Left ventricle myocardium inferior (tissue), 1 donor: ENCODE data around the gene CHGA. TPM values are rescaled to one million over a fixed set of nuclear protein-coding genes. Genes with fewer than 3 reads are reported as not detected.

Source experiments
- DNase-seq: peaks from one replicate; pipeline ENCODE4 v3.0.0-alpha.2; 2020
- H3K27ac ChIP-seq: fragments of 200-600 bp; replicated peaks from 2 replicates; pipeline ENCODE4 v1.8.0; 2021
- H3K27me3 ChIP-seq: fragments of 200-600 bp; 2 replicates; pipeline ENCODE4 v1.8.0; 2021; ENCODE audit warnings: low read depth
- H3K36me3 ChIP-seq: fragments of 200-600 bp; 2 replicates; pipeline ENCODE4 v1.8.0; 2021
- H3K4me1 ChIP-seq: fragments of 200-600 bp; 2 replicates; pipeline ENCODE4 v1.8.0; 2021
- H3K4me3 ChIP-seq: fragments of 200-600 bp; 2 replicates; pipeline ENCODE4 v1.8.0; 2021; ENCODE audit warnings: mild to moderate bottlenecking, moderate library complexity
- H3K9me3 ChIP-seq: fragments of 200-600 bp; replicated peaks from 2 replicates; pipeline ENCODE4 v1.8.0; 2021
- CTCF ChIP-seq: fragments of 200-600 bp; IDR thresholded peaks from 2 replicates; pipeline ENCODE4 v1.8.0; 2021; ENCODE audit warnings: antibody characterized with exemption, mild to moderate bottlenecking, borderline replicate concordance
- intact Hi-C: fragments of 100-400 bp; cut with micrococcal nuclease; formaldehyde crosslinking; loops from one replicate; pipeline ENCODE4 v1.11.0; 2022
- long read RNA-seq: library from polyadenylated mRNA; unstranded; transcript quantifications from one replicate; pipeline ENCODE4 v2.0.0, GENCODE V29; 2021
- total RNA-seq: library from RNA; stranded (reverse); fragmentation: NEBNext Ultra II Directional; extraction: Animal tissue kit (Norgen Biotek cat#: 25700); gene quantifications from one replicate; pipeline ENCODE4 v1.2.1, GENCODE V29; 2021
- donor health status: DM: no; HTN: yes; CAD: no; lungs with severe emphysema.

The CHGA gene, protein sequence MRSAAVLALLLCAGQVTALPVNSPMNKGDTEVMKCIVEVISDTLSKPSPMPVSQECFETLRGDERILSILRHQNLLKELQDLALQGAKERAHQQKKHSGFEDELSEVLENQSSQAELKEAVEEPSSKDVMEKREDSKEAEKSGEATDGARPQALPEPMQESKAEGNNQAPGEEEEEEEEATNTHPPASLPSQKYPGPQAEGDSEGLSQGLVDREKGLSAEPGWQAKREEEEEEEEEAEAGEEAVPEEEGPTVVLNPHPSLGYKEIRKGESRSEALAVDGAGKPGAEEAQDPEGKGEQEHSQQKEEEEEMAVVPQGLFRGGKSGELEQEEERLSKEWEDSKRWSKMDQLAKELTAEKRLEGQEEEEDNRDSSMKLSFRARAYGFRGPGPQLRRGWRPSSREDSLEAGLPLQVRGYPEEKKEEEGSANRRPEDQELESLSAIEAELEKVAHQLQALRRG
- not detected for total RNA-seq
- long read RNA-seq, result 0 reads

DNA sequence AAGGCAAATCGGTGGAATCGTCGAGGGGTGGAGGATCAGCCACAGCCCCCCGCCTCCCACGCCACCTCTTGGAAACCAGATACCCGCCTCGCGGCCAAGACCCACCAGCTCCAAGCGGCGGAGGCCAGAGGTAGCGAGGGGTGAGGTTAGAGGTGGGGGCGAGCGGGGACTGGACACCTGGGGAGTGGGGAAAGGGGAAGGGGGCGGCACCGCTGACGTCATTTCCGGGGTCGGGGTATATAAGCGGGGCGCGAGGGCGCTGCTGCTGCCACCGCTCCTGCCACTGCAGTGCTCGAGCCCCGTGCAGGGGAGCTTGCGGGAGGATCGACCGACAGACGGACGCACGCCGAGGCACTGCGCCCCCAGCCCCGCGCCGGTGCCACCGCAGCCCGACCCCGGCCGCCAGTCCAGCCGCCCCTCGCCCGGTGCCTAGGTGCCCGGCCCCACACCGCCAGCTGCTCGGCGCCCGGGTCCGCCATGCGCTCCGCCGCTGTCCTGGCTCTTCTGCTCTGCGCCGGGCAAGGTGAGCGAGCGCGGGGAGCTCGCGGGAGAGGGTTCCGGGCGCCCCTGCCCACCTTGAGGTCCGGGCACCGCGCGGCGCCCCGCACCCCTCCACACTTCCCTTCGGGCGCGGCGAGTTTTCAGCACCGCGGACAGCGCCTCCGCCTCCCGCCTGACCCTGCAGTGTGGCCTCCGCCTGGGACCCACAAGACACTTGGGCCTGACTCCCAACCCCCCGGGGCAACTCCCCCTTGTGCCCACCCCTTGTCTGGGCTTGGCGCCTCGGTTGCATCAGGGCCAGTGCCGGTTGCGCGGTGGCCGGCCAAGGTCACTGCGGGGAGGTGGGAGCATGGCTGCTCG is at the start of gene CHGA:
Gene CHGA (plus strand): TSS at position 268 of the 861 bp plus-strand sequence. CDS start 210 bp downstream, at position 478.
- Histone ChIP-seq H3K36me3 (no peaks in the 10 kb centered on the region), H3K4me1 (peaks cover 7% of the 10 kb centered on the region), H3K9me3 (no peaks in the 10 kb centered on the region), H3K27me3 (peaks cover 78% of the 10 kb centered on the region), H3K4me3 (peak within 1 kb of the TSS; percentile 23), H3K27ac (no peak within 1 kb of the TSS)
- peak; percentile 55 for DNase-seq
- intact Hi-C loops, result no loop called here
- no peak for TF ChIP-seq CTCF

GRCh38 chr14:92874962-92875661 is 47.8 kb upstream of the CHGA start:
- intact Hi-C loops, result no loop called here
- no peak for TF ChIP-seq CTCF
- Histone ChIP-seq H3K4me3 (no peak overlapping the region), H3K4me1 (peaks cover 15% of the 10 kb centered on the region), H3K9me3 (no peaks in the 10 kb centered on the region), H3K27me3 (peaks cover 3% of the 10 kb centered on the region), H3K27ac (no peak overlapping the region), H3K36me3 (no peaks in the 10 kb centered on the region)
- no peak for DNase-seq

- Histone ChIP-seq H3K27me3 (peaks cover 3% of the 10 kb centered on the region), H3K4me1 (peaks cover 21% of the 10 kb centered on the region), H3K4me3 (no peak overlapping the region), H3K27ac (peak overlapping the region; percentile 60), H3K36me3 (no peaks in the 10 kb centered on the region), H3K9me3 (no peaks in the 10 kb centered on the region)
- intact Hi-C loops, result no loop called here
- no peak for TF ChIP-seq CTCF
- DNase-seq, result peak; percentile 70
Measured at GRCh38 chr14:92877757-92878431, 45.1 kb upstream of the CHGA start.

DNA sequence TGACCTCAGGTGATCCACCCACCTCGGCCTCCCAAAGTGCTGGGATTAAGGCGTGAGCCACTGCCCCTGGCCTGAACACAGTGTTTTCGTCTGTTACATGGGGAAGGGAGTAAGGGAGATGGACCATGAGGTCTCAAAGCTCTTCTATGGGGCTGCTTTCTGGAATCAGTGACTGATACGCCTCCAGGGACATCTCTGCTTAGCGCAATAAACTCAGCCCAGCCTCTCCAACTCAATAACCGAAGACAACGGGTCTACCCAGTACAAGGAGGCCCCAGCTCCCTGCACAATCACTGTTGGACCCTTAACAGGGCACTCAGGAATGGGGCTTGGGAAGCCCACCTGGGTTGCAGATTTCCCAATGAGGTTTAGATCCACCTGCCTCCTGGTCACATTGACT is 42.6 kb upstream of the CHGA start:
- H3K4me1 ChIP-seq, result peaks cover 21% of the 10 kb centered on the region
- no peak for DNase-seq
- intact Hi-C loops, result no loop called here
- H3K36me3 ChIP-seq, result no peaks in the 10 kb centered on the region
- H3K27ac ChIP-seq, result no peak overlapping the region
- no peak for TF ChIP-seq CTCF
- no peaks in the 10 kb centered on the region for H3K9me3 ChIP-seq
- H3K27me3 ChIP-seq, result peaks cover 18% of the 10 kb centered on the region
- H3K4me3 ChIP-seq, result no peak overlapping the region

DNA sequence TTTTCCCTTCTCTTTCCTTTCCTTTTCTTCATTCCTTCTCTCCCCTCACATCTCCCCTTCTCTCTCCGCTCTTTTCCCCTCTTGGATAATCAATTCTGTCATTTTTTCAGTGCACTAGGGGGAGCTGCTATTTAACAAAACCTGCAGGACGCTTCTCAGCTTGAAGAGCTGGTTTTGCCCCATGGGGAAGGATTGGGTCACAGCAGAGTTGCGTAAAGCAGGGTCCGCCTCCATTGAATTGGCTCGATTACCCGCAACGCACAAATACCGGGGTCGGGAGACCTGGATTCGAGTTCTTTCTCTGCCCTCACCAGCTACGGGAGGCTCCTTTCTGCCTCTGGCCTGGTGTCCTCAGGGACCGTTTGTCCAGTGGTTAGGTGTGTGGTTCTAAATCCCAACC is 42.1 kb upstream of the CHGA start:
- Histone ChIP-seq H3K4me1 (peaks cover 21% of the 10 kb centered on the region), H3K27me3 (peaks cover 23% of the 10 kb centered on the region), H3K9me3 (no peaks in the 10 kb centered on the region), H3K36me3 (no peaks in the 10 kb centered on the region), H3K4me3 (no peak overlapping the region), H3K27ac (no peak overlapping the region)
- DNase-seq, result no peak
- intact Hi-C loops, result no loop called here
- peak; percentile 49 for TF ChIP-seq CTCF
